K562 (cell line): Measurements from ENCODE around the gene NT5C1B. TPM values are rescaled to one million over a fixed set of nuclear protein-coding genes. Genes with fewer than 3 reads are reported as not detected.

Experiments used
- ATAC-seq: fragments of 200-7000 bp; cut with Tn5 transposase; 3 replicates; pipeline ENCODE4 v1.9.1; 2020; ENCODE audit warnings: moderate library complexity
- BruUV-seq: library from RNA; stranded (reverse); fragments of 400-500 nt; replicated peaks from 2 replicates; lab custom pipeline; 2021; lab: Mats Ljungman, UMichigan
- CTCF ChIA-PET: fragments of 300-600 bp; formaldehyde crosslinking; extraction: SDS; loops from one replicate; lab custom pipeline; 2021; ENCODE audit warnings: low intra/inter-chr PET ratio; lab: Yijun Ruan, JAX
- POLR2A ChIA-PET: fragments of 300-600, 350-650 bp; sonication (Branson Sonifier 250); formaldehyde crosslinking; extraction: SDS; loops from one replicate; lab custom pipeline; 2021; ENCODE audit warnings: antibody characterized with exemption, inconsistent platforms; lab: Yijun Ruan, JAX
- DNase-seq, 4 experiments: peaks; one replicate each; pipeline versions ENCODE4 v3.0.0 to v3.0.0-alpha.2; 2011 to 2018; ENCODE audit warnings: low spot score in 3 of 4, mixed read lengths in 3 of 4; ENCODE audit errors: extremely low read depth in 1 of 4
- FAIRE-seq: peaks from 2 replicates; lab custom pipeline; 2011; peaks lifted over from hg19 to GRCh38; lab: Jason Lieb, UNC
- H2AFZ ChIP-seq: 2 replicates; pipeline ENCODE4 v1.6.0; 2011; ENCODE audit warnings: low read depth, low read length, control low read depth, inconsistent platforms
- H3K27ac ChIP-seq: fragments of 200-600 bp; 3 replicates; pipeline ENCODE4 v1.8.0; 2011; ENCODE audit warnings: low read depth, mild to moderate bottlenecking, control low read depth, inconsistent platforms, low read length, moderate library complexity, mixed read lengths; ENCODE audit errors: extremely low read depth
- H3K27me3 ChIP-seq, 2 experiments: fragments of 300-600 bp in 1 of 2; 2 replicates in 1 of 2; 3 replicates in 1 of 2; pipeline versions ENCODE4 v1.6.0 to v1.8.0; 2011; ENCODE audit warnings: inconsistent platforms in 2 of 2, low read length in 2 of 2, mild to moderate bottlenecking in 1 of 2, mixed read lengths in 1 of 2, moderate library complexity in 1 of 2; ENCODE audit not compliant: control insufficient read depth in 2 of 2, insufficient read depth in 2 of 2
- H3K36me3 ChIP-seq: fragments of 300-600 bp; 3 replicates; pipeline ENCODE4 v1.8.0; 2011; ENCODE audit warnings: mild to moderate bottlenecking, low read length, inconsistent platforms; ENCODE audit not compliant: control insufficient read depth, insufficient read depth
- H3K4me1 ChIP-seq, 2 experiments: fragments of 200-600 bp in 1 of 2; replicated peaks in 1 of 2; 2 replicates in 1 of 2; 3 replicates in 1 of 2; pipeline versions ENCODE4 v1.5.1 to v1.8.0; 2011; ENCODE audit warnings: inconsistent platforms in 2 of 2, low read length in 2 of 2, mild to moderate bottlenecking in 1 of 2, mixed read lengths in 1 of 2, moderate library complexity in 1 of 2; ENCODE audit not compliant: control insufficient read depth in 2 of 2, insufficient read depth in 2 of 2
- H3K4me2 ChIP-seq: 2 replicates; pipeline ENCODE4 v1.6.1; 2011; ENCODE audit warnings: low read length, control low read depth, inconsistent platforms, mixed read lengths; ENCODE audit not compliant: insufficient read depth
- H3K4me3 ChIP-seq: fragments of 200-600 bp; sonication (generic), shearing (Covaris generic); 2 replicates; pipeline ENCODE4 v1.5.1; 2016; ENCODE audit warnings: control low read depth, inconsistent platforms
- H3K79me2 ChIP-seq: fragments of 200-600 bp; 3 replicates; pipeline ENCODE4 v1.8.0; 2011; ENCODE audit warnings: low read length, inconsistent platforms; ENCODE audit not compliant: control insufficient read depth, insufficient read depth
- H3K9ac ChIP-seq, 2 experiments: 2 replicates each; pipeline versions ENCODE4 v1.6.0 to v1.6.1; 2011; ENCODE audit warnings: low read depth in 2 of 2, low read length in 2 of 2, control low read depth in 1 of 2, inconsistent platforms in 1 of 2, mild to moderate bottlenecking in 1 of 2, mixed read lengths in 1 of 2; ENCODE audit not compliant: insufficient read depth in 1 of 2
- H3K9me1 ChIP-seq: one replicate; pipeline ENCODE4 v1.6.0; 2011; ENCODE audit warnings: inconsistent platforms, mild to moderate bottlenecking, low read length, moderate library complexity; ENCODE audit not compliant: control insufficient read depth, insufficient read depth
- H3K9me3 ChIP-seq: replicated peaks from 2 replicates; pipeline ENCODE4 v1.5.1; 2011; ENCODE audit warnings: low read depth, low read length, inconsistent platforms; ENCODE audit not compliant: control insufficient read depth, insufficient read depth
- H4K20me1 ChIP-seq: replicated peaks from 2 replicates; pipeline ENCODE4 v1.6.1; 2011; ENCODE audit warnings: low read length, inconsistent platforms, mixed read lengths; ENCODE audit not compliant: control insufficient read depth, insufficient read depth
- C11orf30 ChIP-seq: fragments of 450-650 bp; IDR thresholded peaks from 2 replicates; pipeline ENCODE4 v1.6.1; 2016; ENCODE audit warnings: low read depth, mild to moderate bottlenecking
- CEBPB ChIP-seq: fragments of 450-650 bp; IDR thresholded peaks from 2 replicates; pipeline ENCODE4 v1.6.1; 2016; ENCODE audit warnings: missing genetic modification characterization, missing compliant biosample characterization
- FOXJ2 ChIP-seq: fragments of 200-800 bp; sonication (Bioruptor generic); IDR thresholded peaks from 2 replicates; pipeline ENCODE4 v1.6.1; 2016; ENCODE audit warnings: missing genetic modification characterization, missing compliant biosample characterization
- ILK ChIP-seq: fragments of 450-650 bp; IDR thresholded peaks from 2 replicates; pipeline ENCODE4 v1.6.1; 2016; ENCODE audit warnings: missing genetic modification characterization, low read depth, mild to moderate bottlenecking, missing compliant biosample characterization, moderate library complexity, borderline replicate concordance
- JUN ChIP-seq, 2 experiments: sonication (generic) in 1 of 2; formaldehyde crosslinking in 1 of 2; IDR thresholded peaks; 2 replicates each; pipeline versions ENCODE4 v1.6.1 to v1.8.0; 2012 to 2022; ENCODE audit warnings: borderline replicate concordance in 2 of 2, mild to moderate bottlenecking in 2 of 2, improper control_type of control experiment in 1 of 2, low read depth in 1 of 2, low read length in 1 of 2, missing genetic modification reagents in 1 of 2
- LEF1 ChIP-seq: fragments of 450-650 bp; IDR thresholded peaks from 2 replicates; pipeline ENCODE4 v1.6.1; 2016; ENCODE audit warnings: mild to moderate bottlenecking
- MAZ ChIP-seq, 2 experiments: fragments of 450-650 bp in 1 of 2; sonication (generic) in 1 of 2; formaldehyde crosslinking; IDR thresholded peaks in 1 of 2; conservative IDR thresholded peaks in 1 of 2; 2 replicates each; pipeline versions ENCODE4 v1.4.0 to v1.5.0; 2020; ENCODE audit warnings: mild to moderate bottlenecking in 1 of 2, missing genetic modification reagents in 1 of 2
- RAD51 ChIP-seq: fragments of 450-650 bp; IDR thresholded peaks from 2 replicates; pipeline ENCODE4 v1.7.1; 2016; ENCODE audit warnings: low read depth, mild to moderate bottlenecking, borderline replicate concordance
- RBM15 ChIP-seq: fragments of 200-400 bp; formaldehyde crosslinking; IDR thresholded peaks from 2 replicates; pipeline ENCODE4 v1.6.1; 2018; ENCODE audit warnings: mild to moderate bottlenecking, low read length, moderate library complexity; ENCODE audit not compliant: insufficient read depth
- TCF7 ChIP-seq: sonication (generic); IDR thresholded peaks from 2 replicates; pipeline ENCODE4 v1.6.1; 2016; ENCODE audit warnings: antibody characterized with exemption, borderline replicate concordance
- YY1 ChIP-seq, 3 experiments: IDR thresholded peaks; 2 replicates each; pipeline ENCODE4 v1.6.1; 2011; ENCODE audit warnings: low read length in 2 of 3, mild to moderate bottlenecking in 2 of 3, moderate library complexity in 2 of 3, borderline replicate concordance in 1 of 3, control low read depth in 1 of 3, low read depth in 1 of 3; ENCODE audit not compliant: insufficient read depth in 3 of 3, insufficient replicate concordance in 2 of 3, control insufficient read depth in 1 of 3, insufficient read length in 1 of 3; ENCODE audit errors: extremely low read depth in 1 of 3
- WGBS: fragments of 100-300 bp; shearing (Covaris generic); methylation state at CpG from one replicate; pipeline ENCODE4 v1.1.6; 2016; ENCODE audit warnings: low coverage, mixed read lengths; ENCODE audit not compliant: insufficient coverage; ENCODE audit errors: missing lambda C conversion rate; 5-methylcytosine and 5-hydroxymethylcytosine counted together
- in situ Hi-C: fragments of 300-500 bp; cut with MboI; formaldehyde crosslinking; loops from 4 replicates; pipeline ENCODE4 v1.15.0; 2018; ENCODE audit warnings: inconsistent platforms, mixed read lengths
- intact Hi-C: fragments of 100-400 bp; cut with micrococcal nuclease; formaldehyde crosslinking; loops from 2 replicates; pipeline ENCODE4 v1.14.2; 2022
- polyA plus RNA-seq, 8 experiments: library from polyadenylated mRNA; depleted of rRNA in 4 of 8; stranded (reverse) in 5 of 8; unstranded in 3 of 8; fragments of >200 nt; fragmentation: Nextera tagmentation in 2 of 8; fragmentation: Illumina TruSeq in 1 of 8; extraction: Ambion mirVana in 2 of 8; extraction: Trizol in 1 of 8; gene quantifications; 2 replicates each; pipeline versions ENCODE4 v1.2.1 to v1.2.3, GENCODE V29; 2011 to 2014; ENCODE audit warnings: inconsistent platforms in 1 of 8, missing spikeins in 1 of 8
- total RNA-seq, 7 experiments: library from RNA; depleted of rRNA in 6 of 7; stranded (reverse); fragments of >200 nt in 6 of 7; fragmentation: Illumina TruSeq in 2 of 7; extraction: Trizol in 2 of 7; gene quantifications; 2 replicates each; pipeline versions ENCODE4 v1.2.1 to v1.2.3, GENCODE V29; 2011 to 2021; ENCODE audit warnings: low replicate concordance in 1 of 7
- TF ChIP-seq, protein P1 (sequence below), 3 experiments: IDR thresholded peaks in 2 of 3; conservative IDR thresholded peaks in 1 of 3; 2 replicates each; pipeline ENCODE4 v1.5.1; 2011 to 2012; ENCODE audit warnings: low read length in 3 of 3, mild to moderate bottlenecking in 3 of 3, control low read depth in 2 of 3, improper control_type of control experiment in 1 of 3, inconsistent platforms in 1 of 3, low read depth in 1 of 3, mixed read lengths in 1 of 3, moderate library complexity in 1 of 3; ENCODE audit not compliant: insufficient read depth in 2 of 3
- TF ChIP-seq, protein P2 (sequence below): fragments of 450-650 bp; IDR thresholded peaks from 2 replicates; pipeline ENCODE4 v1.6.1; 2016; ENCODE audit warnings: borderline replicate concordance
- TF ChIP-seq, protein P3 (sequence below): fragments of 450-650 bp; formaldehyde crosslinking; IDR thresholded peaks from 2 replicates; pipeline ENCODE4 v1.4.0; 2020; ENCODE audit warnings: mild to moderate bottlenecking, mixed read lengths

The NT5C1B gene
- total and polyA plus RNA-seq, 9 of the 15 experiments (the other 6 are each of a cell fraction or from before 2014, with no cell fraction given) = 0.07 TPM; not detected in 8

DNA sequence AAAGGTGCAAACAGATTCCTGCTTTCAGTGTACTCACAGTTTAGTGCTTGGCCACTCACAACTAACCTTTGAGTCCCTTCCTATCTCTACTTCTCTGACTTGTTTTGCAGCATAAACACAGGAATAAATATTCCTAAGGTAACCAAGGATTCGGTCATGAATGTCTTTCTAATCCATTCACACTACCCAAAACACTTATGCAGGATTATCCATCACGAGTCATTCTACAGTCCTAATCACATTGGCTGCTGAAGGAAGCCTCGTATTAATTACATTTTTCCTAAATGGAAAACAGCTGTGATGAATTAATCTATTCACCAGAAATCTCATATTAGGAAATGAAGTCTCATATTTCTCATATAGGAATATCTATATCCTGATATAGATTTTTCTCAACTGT lies 45.2 kb downstream of the NT5C1B start:
- in situ Hi-C loops = no loop called here
- no peak overlapping the region for H3K9ac ChIP-seq
- H3K36me3 ChIP-seq = no peaks in the 10 kb centered on the region
- no peak overlapping the region for H3K4me2 ChIP-seq
- H4K20me1 ChIP-seq = no peaks in the 10 kb centered on the region
- peaks cover 0 to 6% of the 10 kb centered on the region in 2 experiments; a peak in 2 of 5 replicates for H3K4me1 ChIP-seq
- H3K4me3 ChIP-seq = no peak overlapping the region
- H3K27ac ChIP-seq = no peak overlapping the region
- H3K79me2 ChIP-seq = no peaks in the 10 kb centered on the region
- H3K9me1 ChIP-seq = no peaks in the 10 kb centered on the region
- no peak for ATAC-seq
- intact Hi-C loops = no loop called here
- CTCF ChIA-PET = no interaction called here
- no peak for FAIRE-seq
- POLR2A ChIA-PET = no interaction called here
- WGBS = 2% methylated on average over 3 of the region's 3 CpGs
- BruUV-seq = no TSS peak
- H2AFZ ChIP-seq = no peak overlapping the region
- H3K27me3 ChIP-seq = no peaks in the 10 kb centered on the region
- H3K9me3 ChIP-seq = no peaks in the 10 kb centered on the region
- no peak for DNase-seq
- TF ChIP-seq RBM15 (no peak), RAD51 (no peak), C11orf30 (no peak), FOXJ2 (tag) (no peak), YY1 (IDR thresholded peaks at IDR 0.05; ENCODE audit: borderline replicate concordance in 1 of 3, control insufficient read depth in 1 of 3, extremely low read depth in 1 of 3, insufficient read depth in 3 of 3, insufficient read length in 1 of 3, insufficient replicate concordance in 2 of 3, low read depth in 1 of 3, low read length in 2 of 3) (no peak), LEF1 (no peak), TCF7 (no peak), CEBPB (tag) (no peak), JUN (IDR thresholded peaks at IDR 0.05; ENCODE audit: borderline replicate concordance, low read depth, low read length) (no peak), JUN (CRISPR knock-in tag; IDR thresholded peaks at IDR 0.05; ENCODE audit: borderline replicate concordance) (no peak), ILK (tag) (no peak), MAZ (CRISPR knock-in tag; conservative IDR thresholded peaks at IDR 0.05 in 1 of 2, IDR thresholded peaks at IDR 0.05 in 1 of 2) (no peak)
- TF ChIP-seq, protein P1, sequence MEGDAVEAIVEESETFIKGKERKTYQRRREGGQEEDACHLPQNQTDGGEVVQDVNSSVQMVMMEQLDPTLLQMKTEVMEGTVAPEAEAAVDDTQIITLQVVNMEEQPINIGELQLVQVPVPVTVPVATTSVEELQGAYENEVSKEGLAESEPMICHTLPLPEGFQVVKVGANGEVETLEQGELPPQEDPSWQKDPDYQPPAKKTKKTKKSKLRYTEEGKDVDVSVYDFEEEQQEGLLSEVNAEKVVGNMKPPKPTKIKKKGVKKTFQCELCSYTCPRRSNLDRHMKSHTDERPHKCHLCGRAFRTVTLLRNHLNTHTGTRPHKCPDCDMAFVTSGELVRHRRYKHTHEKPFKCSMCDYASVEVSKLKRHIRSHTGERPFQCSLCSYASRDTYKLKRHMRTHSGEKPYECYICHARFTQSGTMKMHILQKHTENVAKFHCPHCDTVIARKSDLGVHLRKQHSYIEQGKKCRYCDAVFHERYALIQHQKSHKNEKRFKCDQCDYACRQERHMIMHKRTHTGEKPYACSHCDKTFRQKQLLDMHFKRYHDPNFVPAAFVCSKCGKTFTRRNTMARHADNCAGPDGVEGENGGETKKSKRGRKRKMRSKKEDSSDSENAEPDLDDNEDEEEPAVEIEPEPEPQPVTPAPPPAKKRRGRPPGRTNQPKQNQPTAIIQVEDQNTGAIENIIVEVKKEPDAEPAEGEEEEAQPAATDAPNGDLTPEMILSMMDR (IDR thresholded peaks at IDR 0.05 in 2 of 3, conservative IDR thresholded peaks at IDR 0.05 in 1 of 3; ENCODE audit: insufficient read depth in 2 of 3, low read depth in 1 of 3, low read length in 3 of 3) = no peak
- TF ChIP-seq, protein P2, sequence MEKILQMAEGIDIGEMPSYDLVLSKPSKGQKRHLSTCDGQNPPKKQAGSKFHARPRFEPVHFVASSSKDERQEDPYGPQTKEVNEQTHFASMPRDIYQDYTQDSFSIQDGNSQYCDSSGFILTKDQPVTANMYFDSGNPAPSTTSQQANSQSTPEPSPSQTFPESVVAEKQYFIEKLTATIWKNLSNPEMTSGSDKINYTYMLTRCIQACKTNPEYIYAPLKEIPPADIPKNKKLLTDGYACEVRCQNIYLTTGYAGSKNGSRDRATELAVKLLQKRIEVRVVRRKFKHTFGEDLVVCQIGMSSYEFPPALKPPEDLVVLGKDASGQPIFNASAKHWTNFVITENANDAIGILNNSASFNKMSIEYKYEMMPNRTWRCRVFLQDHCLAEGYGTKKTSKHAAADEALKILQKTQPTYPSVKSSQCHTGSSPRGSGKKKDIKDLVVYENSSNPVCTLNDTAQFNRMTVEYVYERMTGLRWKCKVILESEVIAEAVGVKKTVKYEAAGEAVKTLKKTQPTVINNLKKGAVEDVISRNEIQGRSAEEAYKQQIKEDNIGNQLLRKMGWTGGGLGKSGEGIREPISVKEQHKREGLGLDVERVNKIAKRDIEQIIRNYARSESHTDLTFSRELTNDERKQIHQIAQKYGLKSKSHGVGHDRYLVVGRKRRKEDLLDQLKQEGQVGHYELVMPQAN = no peak
- TF ChIP-seq, protein P3, sequence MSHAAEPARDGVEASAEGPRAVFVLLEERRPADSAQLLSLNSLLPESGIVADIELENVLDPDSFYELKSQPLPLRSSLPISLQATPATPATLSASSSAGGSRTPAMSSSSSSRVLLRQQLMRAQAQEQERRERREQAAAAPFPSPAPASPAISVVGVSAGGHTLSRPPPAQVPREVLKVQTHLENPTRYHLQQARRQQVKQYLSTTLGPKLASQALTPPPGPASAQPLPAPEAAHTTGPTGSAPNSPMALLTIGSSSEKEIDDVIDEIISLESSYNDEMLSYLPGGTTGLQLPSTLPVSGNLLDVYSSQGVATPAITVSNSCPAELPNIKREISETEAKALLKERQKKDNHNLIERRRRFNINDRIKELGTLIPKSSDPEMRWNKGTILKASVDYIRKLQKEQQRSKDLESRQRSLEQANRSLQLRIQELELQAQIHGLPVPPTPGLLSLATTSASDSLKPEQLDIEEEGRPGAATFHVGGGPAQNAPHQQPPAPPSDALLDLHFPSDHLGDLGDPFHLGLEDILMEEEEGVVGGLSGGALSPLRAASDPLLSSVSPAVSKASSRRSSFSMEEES (CRISPR knock-in tag) = no peak
